Hepatocyte (in vitro differentiated cells): ENCODE results near the gene LLGL1. TPM values are rescaled to one million over a fixed set of nuclear protein-coding genes. Genes with fewer than 3 reads are reported as not detected.

Experiments used
- DNase-seq: peaks from one replicate; pipeline ENCODE4 v3.0.0-alpha.2; 2016; ENCODE audit warnings: low spot score
- H2AFZ ChIP-seq: fragments of 200-600 bp; sonication (generic); 2 replicates; pipeline ENCODE4 v1.6.0; 2016; ENCODE audit warnings: antibody characterized with exemption, mild to moderate bottlenecking
- H3K27ac ChIP-seq: fragments of 200-600 bp; sonication (generic); 2 replicates; pipeline ENCODE4 v1.5.1; 2016; ENCODE audit warnings: mild to moderate bottlenecking
- H3K27me3 ChIP-seq: fragments of 200-600 bp; sonication (generic); 2 replicates; pipeline ENCODE4 v1.6.1; 2016
- H3K36me3 ChIP-seq: fragments of 200-600 bp; sonication (generic); replicated peaks from 2 replicates; pipeline ENCODE4 v1.5.1; 2016; ENCODE audit warnings: low read depth; ENCODE audit not compliant: insufficient read depth
- H3K4me1 ChIP-seq: fragments of 200-600 bp; sonication (generic); 2 replicates; pipeline ENCODE4 v1.5.1; 2016; ENCODE audit warnings: mild to moderate bottlenecking, moderate library complexity; ENCODE audit not compliant: insufficient read depth
- H3K4me2 ChIP-seq: fragments of 200-600 bp; sonication (generic); 2 replicates; pipeline ENCODE4 v1.6.0; 2016
- H3K4me3 ChIP-seq: fragments of 200-600 bp; sonication (generic); 2 replicates; pipeline ENCODE4 v1.5.1; 2016; ENCODE audit warnings: mild to moderate bottlenecking
- H3K79me2 ChIP-seq: fragments of 200-600 bp; sonication (generic); 2 replicates; pipeline ENCODE4 v1.6.0; 2017; ENCODE audit warnings: mild to moderate bottlenecking
- H3K9me2 ChIP-seq: fragments of 200-600 bp; sonication (generic); replicated peaks from 2 replicates; pipeline ENCODE4 v1.6.0; 2017; ENCODE audit warnings: mild to moderate bottlenecking; ENCODE audit not compliant: insufficient read depth
- H3K9me3 ChIP-seq: fragments of 200-600 bp; sonication (generic); 2 replicates; pipeline ENCODE4 v1.5.1; 2016; ENCODE audit warnings: low read depth, mild to moderate bottlenecking
- H4K20me1 ChIP-seq: fragments of 200-600 bp; sonication (generic); 2 replicates; pipeline ENCODE4 v1.6.0; 2016; ENCODE audit warnings: mild to moderate bottlenecking; ENCODE audit not compliant: insufficient read depth, poor library complexity, severe bottlenecking
- EZH2 ChIP-seq: fragments of 200-600 bp; sonication (generic); IDR thresholded peaks from 2 replicates; pipeline ENCODE4 v1.6.1; 2016; ENCODE audit warnings: antibody characterized with exemption, mild to moderate bottlenecking, borderline replicate concordance
- EZH2phosphoT487 ChIP-seq: fragments of 200-600 bp; sonication (generic); IDR thresholded peaks from one replicate; pipeline ENCODE4 v1.6.1; 2018; ENCODE audit warnings: antibody characterized with exemption, mild to moderate bottlenecking, low read depth, moderate library complexity; ENCODE audit not compliant: unreplicated experiment, severe bottlenecking
- WGBS: methylation state at CpG from one replicate; pipeline ENCODE4 v1.1.6; 2016; ENCODE audit warnings: low lambda C conversion rate; ENCODE audit errors: missing lambda C conversion rate; 5-methylcytosine and 5-hydroxymethylcytosine counted together
- polyA plus RNA-seq: library from polyadenylated mRNA; unstranded; fragments of >200 nt; fragmentation: Nextera tagmentation; extraction: Ambion mirVana; gene quantifications from 2 replicates; pipeline ENCODE4 v1.2.1, GENCODE V29; 2016
- total RNA-seq: library from RNA; depleted of rRNA; stranded (reverse); fragments of >200 nt; gene quantifications from 2 replicates; pipeline ENCODE4 v1.2.3, GENCODE V29; 2014
- TF ChIP-seq, protein P1 (sequence below): fragments of 200-600 bp; sonication (generic); IDR thresholded peaks from 2 replicates; pipeline ENCODE4 v1.5.1; 2016; ENCODE audit warnings: antibody characterized with exemption, mild to moderate bottlenecking; ENCODE audit not compliant: poor library complexity

LLGL1 gene
- total and polyA plus RNA-seq, 2 experiments from 2014 or later: 5.4 to 51.9 TPM

DNA sequence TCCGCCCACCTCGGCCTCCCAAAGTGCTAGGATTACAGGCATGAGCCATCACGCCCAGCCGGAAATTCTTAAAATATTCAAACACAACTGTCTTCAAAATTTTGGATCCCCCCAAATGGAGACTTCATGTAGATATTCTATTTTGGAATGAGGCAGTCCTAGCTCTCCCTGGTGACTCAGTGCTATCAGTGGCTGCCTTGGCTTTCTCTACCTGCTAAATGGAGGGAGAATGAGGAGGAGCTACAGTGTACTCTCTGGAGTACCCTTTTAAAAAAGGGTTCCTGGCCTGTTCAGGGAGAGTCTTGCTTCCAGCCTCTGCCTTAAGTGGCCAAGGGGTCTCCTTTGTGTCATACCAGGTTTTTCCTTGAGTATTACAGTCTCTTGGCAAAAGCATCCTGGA, 31.0 kb upstream of the LLGL1 start:
- Histone ChIP-seq H3K4me1 (peaks cover 16% of the 10 kb centered on the region), H2AFZ (no peak overlapping the region), H3K4me2 (no peak overlapping the region), H3K79me2 (peaks cover 100% of the 10 kb centered on the region), H3K9me2 (no peaks in the 10 kb centered on the region), H3K27me3 (no peaks in the 10 kb centered on the region), H3K27ac (no peak overlapping the region), H3K36me3 (no peaks in the 10 kb centered on the region), H3K4me3 (no peak overlapping the region), H4K20me1 (peaks cover 94% of the 10 kb centered on the region), H3K9me3 (no peaks in the 10 kb centered on the region)
- no peak for DNase-seq
- 99% methylated on average over 4 of the region's 4 CpGs for WGBS
- no peak for TF ChIP-seq EZH2
- TF ChIP-seq, protein P1, sequence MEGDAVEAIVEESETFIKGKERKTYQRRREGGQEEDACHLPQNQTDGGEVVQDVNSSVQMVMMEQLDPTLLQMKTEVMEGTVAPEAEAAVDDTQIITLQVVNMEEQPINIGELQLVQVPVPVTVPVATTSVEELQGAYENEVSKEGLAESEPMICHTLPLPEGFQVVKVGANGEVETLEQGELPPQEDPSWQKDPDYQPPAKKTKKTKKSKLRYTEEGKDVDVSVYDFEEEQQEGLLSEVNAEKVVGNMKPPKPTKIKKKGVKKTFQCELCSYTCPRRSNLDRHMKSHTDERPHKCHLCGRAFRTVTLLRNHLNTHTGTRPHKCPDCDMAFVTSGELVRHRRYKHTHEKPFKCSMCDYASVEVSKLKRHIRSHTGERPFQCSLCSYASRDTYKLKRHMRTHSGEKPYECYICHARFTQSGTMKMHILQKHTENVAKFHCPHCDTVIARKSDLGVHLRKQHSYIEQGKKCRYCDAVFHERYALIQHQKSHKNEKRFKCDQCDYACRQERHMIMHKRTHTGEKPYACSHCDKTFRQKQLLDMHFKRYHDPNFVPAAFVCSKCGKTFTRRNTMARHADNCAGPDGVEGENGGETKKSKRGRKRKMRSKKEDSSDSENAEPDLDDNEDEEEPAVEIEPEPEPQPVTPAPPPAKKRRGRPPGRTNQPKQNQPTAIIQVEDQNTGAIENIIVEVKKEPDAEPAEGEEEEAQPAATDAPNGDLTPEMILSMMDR: no peak
- no peak for TF ChIP-seq EZH2phosphoT487

DNA sequence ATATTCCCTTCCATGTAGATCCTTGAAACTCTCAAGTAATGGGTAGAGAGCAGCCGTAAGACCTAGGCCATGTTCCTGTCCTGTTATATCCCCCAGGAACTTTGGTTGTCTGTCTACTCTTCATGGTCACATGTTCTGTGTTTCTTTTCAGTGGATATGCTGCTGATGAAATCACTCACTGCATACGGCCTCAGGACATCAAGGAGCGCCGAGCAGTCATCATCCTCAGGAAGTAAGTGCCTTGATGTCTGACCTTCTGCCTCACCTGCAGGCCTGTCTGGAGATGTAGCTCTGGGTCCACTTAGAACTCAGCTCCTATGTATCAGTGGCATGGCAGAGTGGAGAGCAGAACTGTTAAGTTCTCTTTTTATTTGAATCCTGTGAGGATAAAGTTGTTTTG, 30.6 kb upstream of the LLGL1 start:
- no peaks in the 10 kb centered on the region for H3K36me3 ChIP-seq
- no peak overlapping the region for H2AFZ ChIP-seq
- no peaks in the 10 kb centered on the region for H3K9me3 ChIP-seq
- peaks cover 12% of the 10 kb centered on the region for H3K4me1 ChIP-seq
- peaks cover 93% of the 10 kb centered on the region for H4K20me1 ChIP-seq
- H3K4me2 ChIP-seq: no peak overlapping the region
- WGBS: 81% methylated on average over 4 of the region's 4 CpGs
- no peak overlapping the region for H3K27ac ChIP-seq
- H3K27me3 ChIP-seq: no peaks in the 10 kb centered on the region
- H3K79me2 ChIP-seq: peaks cover 100% of the 10 kb centered on the region
- no peaks in the 10 kb centered on the region for H3K9me2 ChIP-seq
- TF ChIP-seq EZH2phosphoT487 (no peak), EZH2 (no peak)
- TF ChIP-seq, protein P1: no peak
- H3K4me3 ChIP-seq: no peak overlapping the region
- DNase-seq: no peak

DNA sequence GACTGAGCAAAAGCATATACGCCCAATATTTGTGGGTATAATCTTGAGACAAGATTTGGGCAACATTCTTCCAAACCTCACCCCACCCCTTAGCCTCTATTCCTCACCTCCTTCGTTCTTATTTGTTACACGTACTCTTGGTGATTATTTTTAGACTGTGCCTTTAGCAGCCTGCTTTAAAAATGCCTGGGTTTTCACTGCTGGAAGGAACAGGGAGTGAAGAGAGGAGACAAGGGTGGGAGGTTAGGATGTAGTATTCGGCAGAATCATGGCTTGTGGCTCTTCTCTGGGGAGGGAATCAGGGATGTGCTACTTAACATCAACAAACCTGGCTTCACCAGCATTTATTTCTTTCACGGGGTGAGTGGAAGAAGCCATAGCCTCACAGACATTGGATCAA, 30.2 kb upstream of the LLGL1 start:
- H3K4me2 ChIP-seq: no peak overlapping the region
- H3K27me3 ChIP-seq: no peaks in the 10 kb centered on the region
- H3K27ac ChIP-seq: no peak overlapping the region
- H3K4me3 ChIP-seq: no peak overlapping the region
- no peak overlapping the region for H2AFZ ChIP-seq
- WGBS: 95% methylated on average over 5 of the region's 5 CpGs
- peaks cover 10% of the 10 kb centered on the region for H3K4me1 ChIP-seq
- no peaks in the 10 kb centered on the region for H3K9me3 ChIP-seq
- H3K79me2 ChIP-seq: peaks cover 99% of the 10 kb centered on the region
- H3K36me3 ChIP-seq: no peaks in the 10 kb centered on the region
- TF ChIP-seq EZH2phosphoT487: no peak
- TF ChIP-seq, protein P1: no peak
- peaks cover 93% of the 10 kb centered on the region for H4K20me1 ChIP-seq
- DNase-seq: no peak
- no peaks in the 10 kb centered on the region for H3K9me2 ChIP-seq
